Measurements from ENCODE around the gene BPIFB2.

- TF ChIP-seq CTCF (IDR thresholded peaks at IDR 0.05) (no peak), POLR2A (IDR thresholded peaks at IDR 0.05) (no peak), EP300 (IDR thresholded peaks at IDR 0.05) (no peak)
Observed at GRCh38 chr20:32979201-32979998, 28.1 kb upstream of the BPIFB2 start.
